ENCODE measurements around the gene OR5A1.

GRCh38 chr11:59423835-59424234 lies 12.4 kb upstream of the OR5A1 start:
- no peak for TF ChIP-seq CTCF (conservative IDR thresholded peaks at IDR 0.05)
- no peak for TF ChIP-seq EZH2 (IDR thresholded peaks at IDR 0.05; ENCODE audit: low read depth)
